Ovary (tissue), 9 donors: ENCODE measurements around the gene KIF16B. TPM values are rescaled to one million over a fixed set of nuclear protein-coding genes. Genes with fewer than 3 reads are reported as not detected.
"Not testable (repeated sequence)": the region's sequence is repeated elsewhere in the genome, so short reads cannot be mapped to it uniquely, and the experiment has no call there.

ENCODE experiments used
- DNase-seq, 5 donors: peaks; one replicate each; pipeline ENCODE4 v3.0.0-alpha.2; 2019 to 2020
- H3K27ac ChIP-seq, 2 donors: fragments of 200-600 bp; one replicate each; pipeline versions ENCODE4 v1.5.1 to v1.8.0; 2019 to 2022
- H3K27me3 ChIP-seq: fragments of 200-600 bp; one replicate; pipeline ENCODE4 v1.8.0; 2022
- H3K36me3 ChIP-seq: fragments of 200-600 bp; sonication (generic); one replicate; pipeline ENCODE4 v1.5.1; 2019
- H3K4me1 ChIP-seq: one replicate; pipeline ENCODE4 v1.8.1; 2013; ENCODE audit warnings: mild to moderate bottlenecking, moderate library complexity; ENCODE audit not compliant: insufficient read depth
- H3K4me3 ChIP-seq: fragments of 200-600 bp; sonication (generic); one replicate; pipeline ENCODE4 v1.5.1; 2017
- H3K9me3 ChIP-seq, 2 donors: fragments of 200-600 bp in 1 of 2; sonication (generic) in 1 of 2; one replicate each; pipeline versions ENCODE4 v1.5.1 to v1.8.1; 2013 to 2019; ENCODE audit warnings: mild to moderate bottlenecking in 1 of 2, moderate library complexity in 1 of 2
- EP300 ChIP-seq: sonication (generic); formaldehyde crosslinking; IDR thresholded peaks from one replicate; pipeline ENCODE4 v1.6.1; 2017; ENCODE audit warnings: antibody characterized with exemption
- POLR2A ChIP-seq: fragments of 450-650 bp; IDR thresholded peaks from one replicate; pipeline ENCODE4 v1.6.1; 2017; ENCODE audit warnings: antibody characterized with exemption, mild to moderate bottlenecking, moderate library complexity
- WGBS, 3 donors: extraction: QIAGEN DNeasy Blood & Tissue Kit in 1 of 3; methylation state at CpG; one replicate each; pipeline versions ENCODE4 v1.1.5 to v1.1.7; 2013 to 2017; 5-methylcytosine and 5-hydroxymethylcytosine counted together
- intact Hi-C, 4 donors: fragments of 100-400 bp; cut with DNase I; formaldehyde crosslinking; loops; one replicate each; pipeline versions ENCODE4 v1.11.0 to v1.15.1; 2022 to 2023
- polyA plus RNA-seq, 2 donors: library from polyadenylated mRNA; stranded (reverse); fragments of 200-250 nt in 1 of 2; fragments of 350-450 nt in 1 of 2; fragmentation: Illumina TruSeq in 1 of 2; extraction: RNeasy Lipid Tissue Mini Kit (QIAGEN cat#74804) in 1 of 2; gene quantifications; one replicate each; pipeline ENCODE4 v1.2.3, GENCODE V29; 2013 to 2014
- total RNA-seq, 7 donors: library from RNA; depleted of rRNA in 2 of 7; stranded (reverse); fragments of >200 nt in 2 of 7; fragmentation: NEBNext Ultra II Directional in 3 of 7; extraction: Animal tissue kit (Norgen Biotek cat#: 25700) in 3 of 7; gene quantifications; one replicate each; pipeline versions ENCODE4 v1.1.0 to v1.2.4, GENCODE V29; 2016 to 2023
- TF ChIP-seq, protein P1 (sequence below), 3 donors: fragments of 450-650 bp in 2 of 3; fragments of 200-600 bp in 1 of 3; IDR thresholded peaks; one replicate each; pipeline versions ENCODE4 v1.5.1 to v1.8.0; 2016 to 2022; ENCODE audit warnings: antibody characterized with exemption in 3 of 3, mild to moderate bottlenecking in 1 of 3
- donor health status: DM: no; HTN: no; CAD: no; lungs with moderate emphysema.
- donor health status: DM: no; HTN: no; CAD: no.
- donor health status: Bipolar disorder and iron deficiency.
- donor health status: DM: yes; HTN: yes; CAD: no.
- donor health status: DM: no; HTN: no; CAD: no.
- donor health status: DM: yes; HTN: yes; CAD: no.

Gene KIF16B
- total and polyA plus RNA-seq, 9 donors = 10.9 to 28.1 (median 20.2) TPM

DNA sequence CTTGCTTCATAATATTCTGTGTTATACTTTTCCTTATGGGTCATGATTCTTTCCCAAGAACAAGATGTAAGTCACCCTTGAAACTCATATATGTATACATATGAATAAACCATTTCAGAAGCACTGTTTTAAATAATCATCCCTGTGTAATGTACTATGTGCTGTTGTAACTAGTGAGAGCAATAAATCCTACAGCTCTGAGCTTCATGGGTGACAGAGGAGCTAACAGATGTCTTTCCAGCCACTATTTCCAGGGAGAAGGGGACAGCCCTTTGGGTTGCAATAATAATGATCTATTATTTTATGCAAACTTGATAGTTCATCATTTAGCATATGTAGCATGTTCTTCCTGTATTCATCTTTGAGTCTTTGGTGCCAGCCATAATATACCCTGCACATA is 342.8 kb downstream of the KIF16B start:
- no peaks in the 10 kb centered on the region for H3K9me3 ChIP-seq
- TF ChIP-seq, protein P1, sequence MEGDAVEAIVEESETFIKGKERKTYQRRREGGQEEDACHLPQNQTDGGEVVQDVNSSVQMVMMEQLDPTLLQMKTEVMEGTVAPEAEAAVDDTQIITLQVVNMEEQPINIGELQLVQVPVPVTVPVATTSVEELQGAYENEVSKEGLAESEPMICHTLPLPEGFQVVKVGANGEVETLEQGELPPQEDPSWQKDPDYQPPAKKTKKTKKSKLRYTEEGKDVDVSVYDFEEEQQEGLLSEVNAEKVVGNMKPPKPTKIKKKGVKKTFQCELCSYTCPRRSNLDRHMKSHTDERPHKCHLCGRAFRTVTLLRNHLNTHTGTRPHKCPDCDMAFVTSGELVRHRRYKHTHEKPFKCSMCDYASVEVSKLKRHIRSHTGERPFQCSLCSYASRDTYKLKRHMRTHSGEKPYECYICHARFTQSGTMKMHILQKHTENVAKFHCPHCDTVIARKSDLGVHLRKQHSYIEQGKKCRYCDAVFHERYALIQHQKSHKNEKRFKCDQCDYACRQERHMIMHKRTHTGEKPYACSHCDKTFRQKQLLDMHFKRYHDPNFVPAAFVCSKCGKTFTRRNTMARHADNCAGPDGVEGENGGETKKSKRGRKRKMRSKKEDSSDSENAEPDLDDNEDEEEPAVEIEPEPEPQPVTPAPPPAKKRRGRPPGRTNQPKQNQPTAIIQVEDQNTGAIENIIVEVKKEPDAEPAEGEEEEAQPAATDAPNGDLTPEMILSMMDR (IDR thresholded peaks at IDR 0.05) = no peak
- no peak for TF ChIP-seq POLR2A
- no peak for TF ChIP-seq EP300
- no peaks in the 10 kb centered on the region for H3K36me3 ChIP-seq
- H3K4me1 ChIP-seq = no peaks in the 10 kb centered on the region
- H3K4me3 ChIP-seq = no peak overlapping the region
- H3K27ac ChIP-seq = no peak overlapping the region
- intact Hi-C loops = no loop called here
- no peaks in the 10 kb centered on the region for H3K27me3 ChIP-seq
- DNase-seq = no peak

DNA sequence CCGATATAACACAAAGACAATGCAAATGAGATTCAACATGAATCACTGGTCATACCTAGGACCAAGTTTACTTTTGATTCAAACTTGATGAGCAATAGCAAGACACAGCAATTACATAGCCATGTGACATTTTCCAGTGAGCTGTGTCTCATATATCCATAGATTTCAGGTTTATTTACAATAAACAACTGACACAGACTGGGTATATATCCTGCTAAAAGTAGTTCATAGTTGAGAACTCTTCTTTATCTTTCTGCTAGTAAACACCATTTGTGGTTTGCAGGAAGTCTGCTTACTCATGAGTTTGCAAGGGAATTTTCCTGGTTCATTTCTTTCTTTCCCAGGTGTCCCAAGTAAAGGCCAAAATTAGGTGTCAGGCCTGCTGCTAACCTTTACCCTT is 343.4 kb downstream of the KIF16B start:
- H3K27ac ChIP-seq = no peak overlapping the region
- no peak overlapping the region for H3K4me3 ChIP-seq
- DNase-seq = no peak
- TF ChIP-seq EP300 = no peak
- no peak for TF ChIP-seq POLR2A
- TF ChIP-seq, protein P1 (IDR thresholded peaks at IDR 0.05) = no peak
- H3K27me3 ChIP-seq = no peaks in the 10 kb centered on the region
- intact Hi-C loops = loop anchor here in 1 of 4 donors (1.0 kb wide), 1 partner anchor 49 kb away; no protein-coding TSS in a partner anchor
- H3K36me3 ChIP-seq = no peaks in the 10 kb centered on the region
- H3K4me1 ChIP-seq = no peaks in the 10 kb centered on the region
- H3K9me3 ChIP-seq = no peaks in the 10 kb centered on the region
- WGBS, 3 donors = 94 to 97% (median 97%) methylated on average over 1 of the region's 1 CpG

DNA sequence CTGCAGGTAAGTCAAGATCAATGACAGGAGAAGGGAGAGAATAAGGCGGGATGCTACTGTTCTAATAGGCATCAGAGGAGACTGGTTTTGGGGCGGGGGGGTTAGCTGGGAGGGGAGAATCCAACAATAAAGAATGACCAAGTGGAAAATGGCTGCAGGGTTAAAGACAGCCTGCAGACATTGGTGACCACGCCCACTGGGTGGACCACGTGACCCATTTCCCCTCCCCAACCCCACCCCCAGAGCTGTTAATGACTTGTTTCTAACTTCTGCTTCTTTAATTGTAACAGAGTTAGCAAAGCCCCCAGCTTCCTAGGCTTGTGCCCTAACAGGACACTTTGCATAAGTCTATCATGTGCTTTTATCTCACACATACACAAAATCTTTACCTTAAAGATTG is 344.5 kb downstream of the KIF16B start:
- intact Hi-C loops = loop anchor here in 1 of 4 donors (1.0 kb wide), 1 partner anchor 47 kb away; no protein-coding TSS in a partner anchor
- Histone ChIP-seq H3K27me3 (no peaks in the 10 kb centered on the region), H3K9me3 (no peaks in the 10 kb centered on the region), H3K4me3 (no peak overlapping the region), H3K4me1 (no peaks in the 10 kb centered on the region), H3K36me3 (no peaks in the 10 kb centered on the region), H3K27ac (no peak overlapping the region)
- DNase-seq = no peak
- 87 to 92% (median 92%) methylated on average over 4 of the region's 4 CpGs for whole genome bisulfite sequencing, 3 donors
- TF ChIP-seq, protein P1 (IDR thresholded peaks at IDR 0.05) = no peak
- TF ChIP-seq POLR2A = no peak
- no peak for TF ChIP-seq EP300

DNA sequence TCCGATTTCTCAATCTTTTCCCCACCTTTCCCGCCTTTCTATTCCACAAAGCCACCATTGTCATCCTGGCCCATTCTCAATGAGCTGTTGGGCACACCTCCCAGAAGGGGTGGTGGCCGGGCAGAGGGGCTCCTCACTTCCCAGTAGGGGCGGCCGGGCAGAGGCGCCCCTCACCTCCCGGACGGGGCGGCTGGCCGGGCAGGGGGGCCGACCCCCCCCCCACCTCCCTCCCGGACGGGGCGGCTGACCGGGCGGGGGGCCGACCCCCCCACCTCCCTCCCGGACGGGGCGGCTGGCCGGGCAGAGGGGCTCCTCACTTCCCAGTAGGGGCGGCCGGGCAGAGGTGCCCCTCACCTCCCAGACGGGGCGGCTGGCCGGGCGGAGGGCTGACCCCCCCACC is 346.3 kb downstream of the KIF16B start:
- H3K27me3 ChIP-seq, H3K4me3 ChIP-seq, H3K9me3 ChIP-seq, H3K36me3 ChIP-seq, H3K27ac ChIP-seq, H3K4me1 ChIP-seq, intact Hi-C loops: not testable (repeated sequence)
- WGBS, 3 donors = 83% methylated on average over 18 of the region's 27 CpGs; no CpG with 5 or more reads in 2 of the 3 donors
- DNase-seq = peak in 4 of 5 donors; percentile 26 to 39 (median 29)

DNA sequence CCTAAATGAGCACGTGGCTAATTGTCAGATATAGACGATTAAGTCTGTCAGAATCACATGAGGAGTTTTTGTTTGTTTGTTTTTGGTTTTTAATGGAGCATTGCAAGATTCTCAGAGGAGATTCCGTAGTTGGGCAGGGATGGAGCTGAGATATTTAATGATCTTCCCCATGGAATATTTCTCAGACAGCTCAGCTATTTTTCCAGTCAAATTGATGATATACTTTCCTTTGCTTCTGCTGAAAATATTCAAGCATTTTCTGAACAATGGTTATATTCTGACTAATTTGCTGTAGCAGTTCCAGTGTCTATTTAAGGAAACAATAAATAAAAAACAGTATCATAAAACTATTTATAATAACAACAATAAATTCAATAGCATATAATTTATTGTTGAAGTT is 348.4 kb downstream of the KIF16B start:
- TF ChIP-seq, protein P1 (IDR thresholded peaks at IDR 0.05) = no peak
- TF ChIP-seq POLR2A = no peak
- no peak for TF ChIP-seq EP300
- no peak overlapping the region for H3K27ac ChIP-seq
- H3K9me3 ChIP-seq = no peaks in the 10 kb centered on the region
- intact Hi-C loops = no loop called here
- H3K4me3 ChIP-seq = no peak overlapping the region
- no peaks in the 10 kb centered on the region for H3K36me3 ChIP-seq
- WGBS, 3 donors = 58 to 71% (median 69%) methylated on average over 3 of the region's 3 CpGs
- no peaks in the 10 kb centered on the region for H3K4me1 ChIP-seq
- H3K27me3 ChIP-seq = no peaks in the 10 kb centered on the region
- DNase-seq = no peak
